ENCODE data around the gene HMOX1.
"Not testable (repeated sequence)": the region's sequence is repeated elsewhere in the genome, so short reads cannot be mapped to it uniquely, and the experiment has no call there.

HMOX1 gene

DNA sequence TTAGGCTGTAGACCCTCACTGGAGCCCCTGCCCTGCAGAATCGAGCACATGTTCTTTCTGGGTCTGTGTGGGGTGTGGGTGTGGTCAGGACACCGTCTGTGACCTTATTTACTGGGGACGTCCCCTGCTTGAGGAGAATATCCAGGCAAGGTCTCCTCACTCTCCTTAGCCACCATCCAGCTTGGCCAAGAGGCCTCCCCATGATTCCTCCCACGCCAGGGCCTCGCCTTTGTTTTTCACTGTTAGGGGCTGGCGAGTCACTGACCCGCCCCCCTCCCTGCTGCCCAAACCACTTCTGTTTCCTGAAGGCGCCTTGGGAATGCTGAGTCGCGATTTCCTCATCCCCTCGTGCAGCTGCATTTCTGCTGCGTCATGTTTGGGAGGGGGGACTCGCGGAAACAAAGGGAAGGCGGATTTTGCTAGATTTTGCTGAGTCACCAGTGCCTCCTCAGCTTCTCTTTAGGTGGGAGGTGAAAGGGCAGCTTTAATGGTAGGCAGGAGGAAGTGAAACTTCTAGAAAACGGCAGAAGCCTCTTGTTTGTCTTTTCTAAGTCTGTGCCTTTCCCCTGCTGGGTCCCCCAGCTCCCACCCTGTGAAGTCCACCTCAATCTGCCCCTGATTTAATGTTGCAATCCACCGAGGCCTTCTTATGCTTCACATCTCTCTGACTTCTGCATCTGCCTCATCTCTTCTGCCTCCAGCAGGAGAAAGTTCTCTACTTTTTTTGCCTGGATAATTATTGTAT lies 4.0 kb upstream of the HMOX1 start:
- intact Hi-C loops (cut with DNase I), result no loop called here
- peak; percentile 58 to 92 (median 84) for DNase-seq

DNA sequence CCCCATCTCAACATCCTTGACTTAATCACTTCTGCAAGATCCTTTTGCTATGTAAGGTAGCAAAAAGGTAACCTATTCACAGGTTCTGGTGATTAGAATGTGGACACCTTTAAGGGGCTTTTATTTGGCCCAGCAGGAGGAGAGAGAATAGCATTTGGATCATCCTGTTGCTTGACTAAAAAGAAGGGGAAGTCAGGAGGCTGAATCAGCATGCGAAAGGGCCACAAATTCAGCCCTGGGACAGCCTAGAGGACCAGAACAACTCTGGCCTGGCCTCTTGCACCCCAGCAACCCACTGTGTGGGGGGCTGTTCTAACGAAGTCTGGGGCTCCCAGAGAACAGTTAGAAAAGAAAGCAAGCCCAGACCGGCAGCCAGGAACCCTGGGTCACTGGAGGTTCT lies 3.2 kb upstream of the HMOX1 start:
- DNase-seq, result peak in 3 of 42 donors; percentile 29 to 31 (median 30)
- intact Hi-C loops (cut with DNase I), result no loop called here

DNA sequence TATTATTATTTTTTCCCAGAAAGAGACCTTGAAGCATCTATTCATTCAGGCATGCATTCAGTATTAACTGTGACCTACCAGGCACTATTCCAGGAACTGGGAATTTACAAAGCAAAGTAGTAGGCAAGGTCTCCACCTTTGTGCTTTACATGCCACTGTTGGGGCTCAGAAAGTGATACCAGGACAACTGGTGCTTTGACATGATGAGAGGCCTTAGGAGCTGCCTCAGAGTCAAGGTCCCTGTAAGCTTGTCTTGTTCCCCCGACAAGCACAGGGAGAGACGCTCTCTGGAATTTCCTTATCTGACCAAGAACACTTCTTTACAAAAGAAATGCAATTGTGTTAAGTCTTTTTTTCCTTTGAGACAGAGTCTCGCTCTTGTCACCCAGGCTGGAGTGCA lies 2.3 kb upstream of the HMOX1 start:
- no peak for DNase-seq
- intact Hi-C loops (cut with DNase I), result no loop called here

DNA sequence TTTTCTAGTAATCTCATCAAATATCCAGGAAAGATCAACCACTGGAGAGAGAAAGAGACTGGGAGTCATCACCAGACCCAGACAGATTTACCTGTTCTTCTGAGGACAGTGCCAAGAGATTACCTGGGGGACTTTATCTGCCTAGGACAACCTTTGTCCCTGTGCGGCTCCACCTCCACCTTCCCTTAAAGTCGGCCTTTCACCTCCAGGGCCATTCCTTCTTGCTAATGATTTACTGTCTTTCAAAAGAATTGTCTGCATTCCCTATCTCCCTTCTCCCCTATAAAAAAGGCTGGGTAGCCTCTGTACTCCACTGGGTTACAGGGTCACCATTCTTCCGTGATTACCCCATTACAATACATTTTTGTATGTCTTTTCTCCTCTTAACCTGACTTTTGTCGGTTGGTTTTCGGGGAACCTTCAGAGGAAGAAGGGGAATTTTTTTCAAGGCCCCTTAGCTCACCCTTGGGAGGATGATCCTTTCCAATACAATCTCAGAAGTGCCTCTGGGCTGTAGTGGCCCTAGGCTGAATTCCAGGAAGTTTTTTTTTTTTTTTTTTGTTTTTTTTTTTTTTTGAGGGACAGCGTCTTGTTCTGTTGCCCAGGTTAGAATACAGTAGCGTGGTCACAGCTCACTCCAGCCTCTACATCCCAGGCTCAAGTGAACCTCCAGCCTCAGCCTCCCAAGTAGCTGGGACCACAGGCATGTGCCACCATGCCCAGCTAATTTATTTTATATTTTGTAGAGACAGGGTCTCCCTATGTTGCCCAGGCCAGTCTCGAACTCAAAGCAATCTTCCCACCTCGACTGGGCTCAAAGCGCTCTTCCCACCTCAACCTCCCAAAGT lies 1.5 kb upstream of the HMOX1 start:
- intact Hi-C loops (cut with DNase I), result no loop called here
- DNase-seq, result no peak

DNA sequence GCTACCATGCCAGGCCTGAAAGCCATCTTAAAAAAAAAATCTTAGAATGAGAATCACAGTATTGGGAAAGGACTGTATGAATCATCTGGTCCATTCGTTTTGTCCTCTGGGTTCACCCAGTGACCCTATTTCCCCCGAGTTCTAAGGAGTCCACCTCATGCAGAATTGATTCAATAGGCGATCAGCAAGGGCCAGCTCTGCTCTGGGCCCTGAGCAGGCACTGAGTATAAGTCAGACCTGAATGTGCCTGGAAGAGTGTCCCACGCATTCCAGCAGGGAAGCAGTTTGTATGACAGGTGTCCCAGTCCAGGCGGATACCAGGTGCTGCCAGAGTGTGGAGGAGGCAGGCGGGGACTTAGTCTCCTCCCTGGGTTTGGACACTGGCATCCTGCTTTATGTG lies 883 bp upstream of the HMOX1 start:
- no peak for DNase-seq
- intact Hi-C loops (cut with DNase I), result no loop called here

DNA sequence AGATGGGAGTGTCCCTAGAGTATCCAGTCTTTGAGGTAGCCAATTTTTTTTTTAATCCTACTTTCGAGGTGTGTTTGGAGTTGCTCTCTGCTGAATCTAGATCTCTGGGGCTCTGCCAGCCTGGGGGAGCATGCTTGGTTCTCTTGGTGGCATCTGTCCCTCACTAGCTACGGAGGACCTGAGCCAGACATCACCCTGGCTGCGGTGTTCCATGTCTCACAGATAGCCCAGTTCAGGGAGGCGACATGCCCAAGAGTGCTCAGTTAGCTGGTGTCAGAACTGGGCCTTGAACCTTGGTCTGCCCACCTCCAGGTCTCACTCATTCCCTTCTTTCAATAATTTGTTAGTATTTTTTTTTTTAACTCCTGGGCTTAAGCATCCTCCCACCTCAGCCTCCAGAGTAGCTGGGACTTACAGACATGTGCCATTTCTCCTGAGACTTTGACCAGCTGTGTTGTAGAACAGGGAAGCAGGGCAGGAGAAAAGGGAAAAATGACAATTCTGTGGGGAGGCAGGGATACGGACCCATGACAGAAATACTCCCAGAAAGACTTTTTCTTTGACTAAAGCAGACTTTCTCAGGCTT lies 621 bp downstream of the HMOX1 start:
- DNase-seq, result peak in 3 of 42 donors; percentile 21 to 40 (median 34)
- intact Hi-C loops (cut with DNase I), result no loop called here

DNA sequence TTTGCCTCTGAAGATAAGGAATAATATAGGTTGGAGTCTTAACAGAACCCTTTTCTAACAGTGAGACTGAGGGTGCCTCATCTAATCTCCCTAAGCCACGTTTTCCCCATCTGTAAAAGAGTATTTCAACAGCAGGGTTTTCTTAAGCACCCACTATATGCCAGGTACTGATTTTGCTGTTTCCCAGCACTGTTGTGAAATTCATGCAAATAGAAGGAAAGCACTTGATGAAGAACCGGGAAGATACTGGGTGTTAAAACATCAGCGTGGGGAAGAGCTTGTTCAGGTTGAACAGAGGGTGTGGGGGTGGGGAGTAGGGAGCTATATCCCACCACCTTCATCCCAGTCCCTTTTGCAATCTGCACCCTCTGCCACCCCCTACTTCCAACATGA lies 2.8 kb downstream of the HMOX1 start:
- DNase-seq, result no peak

DNA sequence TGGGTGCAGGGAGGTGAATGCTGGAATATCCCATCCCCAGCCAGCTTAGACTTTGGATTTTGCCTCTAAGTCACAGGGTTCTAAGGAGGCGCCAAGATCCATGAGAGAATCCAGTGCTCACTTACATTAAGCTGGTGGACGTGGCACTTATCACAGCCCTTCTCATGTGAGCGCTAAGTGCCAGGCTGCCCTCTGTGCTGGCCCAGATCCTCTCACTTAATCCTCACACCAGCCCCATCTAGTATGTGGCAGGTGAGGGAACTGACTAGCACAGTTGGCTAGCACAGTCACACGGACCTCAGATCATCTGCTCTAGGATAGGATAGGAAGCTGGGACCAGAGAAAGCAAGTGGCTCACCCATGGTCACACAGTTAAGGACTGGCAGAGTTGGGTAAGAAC lies 3.6 kb downstream of the HMOX1 start:
- DNase-seq, result no peak
- intact Hi-C loops (cut with DNase I), result no loop called here

More for the DNA sequence above, 2.8 kb downstream of the HMOX1 start:
- intact Hi-C loops (cut with DNase I), result no loop called here

DNA sequence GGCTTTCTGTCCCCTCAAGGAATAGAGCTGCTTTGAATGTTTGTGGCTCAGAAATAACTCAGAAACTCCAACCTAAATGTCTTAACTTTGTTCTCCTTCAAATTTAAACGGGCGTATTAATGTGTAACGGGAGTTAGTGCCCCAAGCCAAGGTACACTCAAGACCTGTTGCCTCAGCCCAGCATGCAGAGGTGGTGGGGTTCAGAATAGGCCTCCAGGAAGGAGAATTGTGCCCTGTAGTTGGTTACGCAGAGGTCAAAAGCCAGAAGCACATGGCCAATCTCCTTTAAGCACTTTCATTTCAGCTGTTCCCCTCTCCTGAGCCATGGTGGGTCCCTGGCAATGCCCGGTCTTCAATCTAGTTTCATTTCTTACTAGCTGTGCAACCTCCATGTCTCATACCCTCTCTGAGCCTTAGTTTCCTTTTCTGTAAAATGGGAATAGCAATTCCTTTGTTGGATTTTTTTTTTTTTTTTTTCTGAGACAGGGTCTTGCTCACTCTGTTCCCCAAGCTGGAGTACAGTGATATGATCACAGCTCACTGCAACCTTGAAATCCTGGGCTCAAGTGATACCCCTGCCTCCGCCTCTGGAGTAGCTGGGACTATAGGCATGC lies 4.2 kb downstream of the HMOX1 start:
- no peak for DNase-seq
- intact Hi-C loops (cut with DNase I), result no loop called here

DNA sequence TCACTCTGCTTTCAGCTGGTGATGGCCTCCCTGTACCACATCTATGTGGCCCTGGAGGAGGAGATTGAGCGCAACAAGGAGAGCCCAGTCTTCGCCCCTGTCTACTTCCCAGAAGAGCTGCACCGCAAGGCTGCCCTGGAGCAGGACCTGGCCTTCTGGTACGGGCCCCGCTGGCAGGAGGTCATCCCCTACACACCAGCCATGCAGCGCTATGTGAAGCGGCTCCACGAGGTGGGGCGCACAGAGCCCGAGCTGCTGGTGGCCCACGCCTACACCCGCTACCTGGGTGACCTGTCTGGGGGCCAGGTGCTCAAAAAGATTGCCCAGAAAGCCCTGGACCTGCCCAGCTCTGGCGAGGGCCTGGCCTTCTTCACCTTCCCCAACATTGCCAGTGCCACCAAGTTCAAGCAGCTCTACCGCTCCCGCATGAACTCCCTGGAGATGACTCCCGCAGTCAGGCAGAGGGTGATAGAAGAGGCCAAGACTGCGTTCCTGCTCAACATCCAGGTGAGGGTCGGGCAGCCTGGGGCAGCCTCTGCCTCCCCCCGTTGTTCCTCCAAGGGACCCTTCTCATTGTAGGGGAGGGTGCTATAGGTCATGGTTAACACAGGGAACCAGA lies 5.9 kb downstream of the HMOX1 start:
- intact Hi-C loops (cut with DNase I), result no loop called here
- DNase-seq, result no peak

DNA sequence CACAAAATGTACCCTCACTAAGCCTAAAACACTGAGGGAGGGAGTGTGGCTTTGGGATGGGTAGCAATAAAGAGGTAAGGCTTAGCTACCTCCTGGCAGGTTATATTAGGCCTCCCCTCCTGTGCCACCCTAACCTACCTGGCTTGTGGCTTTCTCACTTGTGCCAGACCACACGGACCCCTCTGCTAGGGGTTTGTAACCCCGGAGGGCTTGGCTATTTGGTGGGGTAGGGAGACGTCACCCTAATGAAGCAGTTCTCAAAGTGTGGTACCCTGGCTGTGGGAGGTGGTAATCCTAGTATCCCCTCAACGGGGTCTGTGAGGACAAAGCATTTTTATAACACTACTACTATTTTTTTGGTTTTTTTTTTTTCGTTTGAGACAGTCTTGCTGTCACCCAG lies 10.0 kb downstream of the HMOX1 start:
- intact Hi-C loops (cut with DNase I), result no loop called here
- DNase-seq, result no peak

DNA sequence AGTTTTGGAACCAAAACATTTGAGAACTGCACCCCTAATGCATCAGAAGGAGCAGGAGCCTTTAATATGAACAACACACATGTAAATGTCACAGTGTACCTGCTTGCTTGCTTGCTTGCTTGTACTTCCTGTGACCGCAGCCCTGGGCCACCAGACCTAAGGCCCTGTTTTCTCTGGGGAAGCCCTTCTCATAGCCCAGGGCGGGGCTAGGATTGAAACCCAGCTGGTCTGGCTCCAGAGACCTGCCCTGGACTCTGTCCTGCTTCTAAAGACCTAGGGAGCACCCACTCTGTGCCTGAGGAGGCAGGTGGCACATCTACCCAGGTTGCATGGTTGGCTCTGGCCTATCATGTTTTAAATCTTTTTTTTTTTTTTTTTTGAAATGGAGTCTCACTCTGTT lies 11.5 kb downstream of the HMOX1 start:
- DNase-seq, result no peak
- intact Hi-C loops (cut with DNase I), result no loop called here

DNA sequence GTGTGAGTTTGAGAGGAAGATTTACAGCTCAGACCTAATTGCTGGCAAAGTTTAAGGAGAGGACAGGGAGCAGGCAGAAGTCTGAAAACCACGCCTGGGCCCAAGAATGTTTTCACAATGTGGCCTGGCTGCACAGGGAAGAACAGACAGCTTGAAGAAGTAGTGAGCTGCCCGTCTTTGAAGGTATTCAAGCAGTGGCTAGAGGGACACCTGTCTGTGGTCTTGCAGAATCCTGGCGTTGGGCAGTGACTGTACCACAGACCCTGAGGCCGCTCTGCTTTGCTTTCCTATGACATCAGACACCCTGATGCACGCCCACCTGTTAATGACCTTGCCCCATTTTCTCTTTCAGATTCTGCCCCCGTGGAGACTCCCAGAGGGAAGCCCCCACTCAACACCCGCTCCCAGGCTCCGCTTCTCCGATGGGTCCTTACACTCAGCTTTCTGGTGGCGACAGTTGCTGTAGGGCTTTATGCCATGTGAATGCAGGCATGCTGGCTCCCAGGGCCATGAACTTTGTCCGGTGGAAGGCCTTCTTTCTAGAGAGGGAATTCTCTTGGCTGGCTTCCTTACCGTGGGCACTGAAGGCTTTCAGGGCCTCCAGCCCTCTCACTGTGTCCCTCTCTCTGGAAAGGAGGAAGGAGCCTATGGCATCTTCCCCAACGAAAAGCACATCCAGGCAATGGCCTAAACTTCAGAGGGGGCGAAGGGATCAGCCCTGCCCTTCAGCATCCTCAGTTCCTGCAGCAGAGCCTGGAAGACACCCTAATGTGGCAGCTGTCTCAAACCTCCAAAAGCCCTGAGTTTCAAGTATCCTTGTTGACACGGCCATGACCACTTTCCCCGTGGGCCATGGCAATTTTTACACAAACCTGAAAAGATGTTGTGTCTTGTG lies 12.5 kb downstream of the HMOX1 start:
- no peak for DNase-seq
- intact Hi-C loops (cut with DNase I), result no loop called here

DNA sequence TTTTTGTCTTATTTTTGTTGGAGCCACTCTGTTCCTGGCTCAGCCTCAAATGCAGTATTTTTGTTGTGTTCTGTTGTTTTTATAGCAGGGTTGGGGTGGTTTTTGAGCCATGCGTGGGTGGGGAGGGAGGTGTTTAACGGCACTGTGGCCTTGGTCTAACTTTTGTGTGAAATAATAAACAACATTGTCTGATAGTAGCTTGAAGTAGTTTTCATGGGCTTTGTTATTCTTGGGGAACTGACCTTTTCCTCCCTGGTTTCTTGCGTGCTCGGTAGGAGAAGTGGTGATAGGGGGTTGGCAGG lies 13.1 kb downstream of the HMOX1 start:
- DNase-seq, result no peak
- intact Hi-C loops (cut with DNase I), result no loop called here

DNA sequence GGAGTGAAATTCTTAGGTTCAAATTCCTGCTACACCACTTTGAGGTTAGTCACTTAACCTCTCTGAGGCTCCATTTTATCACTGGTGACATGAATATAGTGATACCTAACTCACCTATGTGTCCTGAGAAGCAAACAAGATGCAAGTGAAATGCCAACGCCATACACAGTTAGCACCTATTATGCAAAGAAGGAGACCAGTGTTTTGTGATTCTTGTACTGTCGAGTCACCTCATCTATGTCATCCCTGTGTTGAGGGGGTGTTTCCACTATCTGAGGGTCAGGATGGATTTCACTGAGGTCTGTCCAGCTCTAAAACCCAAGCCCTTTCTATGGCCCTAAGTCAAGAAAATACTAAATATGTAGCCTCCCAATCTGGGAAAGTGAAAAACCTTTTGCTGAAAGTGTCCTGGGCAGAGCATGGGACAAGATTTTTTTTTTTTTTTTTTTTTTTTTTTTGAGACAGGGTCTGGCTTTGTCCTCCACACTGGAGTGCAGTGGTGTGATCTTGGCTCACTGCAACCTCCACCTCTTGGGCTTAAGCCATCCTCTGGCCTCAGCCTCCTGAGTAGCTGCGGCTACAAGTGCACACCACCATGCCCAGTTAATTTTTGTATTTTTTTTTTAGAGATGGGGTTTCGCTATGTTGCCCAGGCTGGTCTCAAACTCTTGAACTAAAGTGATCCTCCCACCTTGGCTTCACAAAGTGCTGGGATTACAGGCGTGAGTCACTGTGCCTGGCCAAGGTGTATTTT lies 14.1 kb downstream of the HMOX1 start:
- DNase-seq, result no peak
- intact Hi-C loops (cut with DNase I), result no loop called here

DNA sequence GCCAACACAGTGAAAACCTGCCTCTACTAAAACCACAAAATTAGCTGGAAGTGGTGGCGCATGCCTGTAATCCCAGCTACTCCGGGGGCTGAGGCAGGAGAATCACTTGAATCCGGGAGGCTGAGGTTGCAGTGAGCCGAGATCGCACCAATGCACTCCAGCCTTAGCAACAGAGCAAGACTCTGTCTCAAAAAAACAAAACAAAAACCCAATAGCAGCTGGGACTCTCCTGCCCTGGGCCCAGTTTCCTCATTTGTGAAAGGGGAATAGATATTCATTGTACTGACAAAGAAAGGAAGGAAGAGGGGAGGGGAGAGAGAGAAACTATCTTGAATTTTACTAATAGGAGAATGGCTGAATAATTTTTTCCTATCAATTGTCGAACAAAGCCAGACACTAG lies 15.7 kb downstream of the HMOX1 start:
- DNase-seq, result peak in 1 of 42 donors; percentile 35
- intact Hi-C loops (cut with DNase I), result not testable (repeated sequence)

DNA sequence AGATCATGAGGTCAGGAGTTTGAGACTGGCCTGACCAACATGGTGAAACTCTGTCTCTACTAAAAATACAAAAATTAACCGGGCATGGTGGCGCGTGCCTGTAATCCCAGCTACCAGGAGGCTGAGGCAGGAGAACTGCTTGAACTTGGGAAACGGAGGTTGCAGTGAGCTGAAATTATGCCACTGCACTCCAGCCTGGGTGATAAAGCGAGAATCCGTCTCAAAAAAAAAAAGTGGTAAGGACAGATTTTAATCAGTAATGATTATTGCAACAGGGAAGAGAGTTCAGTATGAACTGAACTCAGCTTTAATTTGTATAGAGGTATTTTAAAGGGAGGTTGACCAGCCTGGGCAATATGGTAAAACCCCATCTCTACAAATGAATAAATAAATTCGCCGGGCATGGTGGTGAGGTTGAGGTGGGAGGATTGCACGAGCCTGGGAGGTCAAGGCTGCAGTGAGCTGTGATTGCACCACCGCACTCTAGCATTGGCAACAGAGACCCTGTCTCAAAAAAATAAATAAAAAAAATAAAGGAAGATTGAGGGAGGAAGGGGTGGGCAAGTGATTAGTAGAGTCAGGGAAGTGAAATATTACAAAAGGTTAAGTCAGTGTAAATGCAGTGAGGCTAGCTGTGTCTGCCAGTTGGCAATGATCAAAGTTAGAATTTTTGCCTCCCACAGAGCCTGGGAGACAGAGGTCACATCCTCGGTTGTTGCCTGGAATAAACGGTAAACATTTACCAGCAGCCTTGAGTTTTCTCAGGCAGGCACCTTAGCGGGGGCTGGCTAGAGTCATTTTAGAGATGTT lies 16.4 kb downstream of the HMOX1 start:
- DNase-seq, result no peak
- intact Hi-C loops (cut with DNase I), result no loop called here

Measured in head of caudate nucleus (tissue), 42 donors.